Activated gamma-delta T cell (primary cell): ENCODE data around the gene LECT2.

Source experiments
- DNase-seq: peaks from one replicate; lab custom pipeline; 2025; lab: John Stamatoyannopoulos, UW

LECT2 gene

GRCh38 chr5:135934939-135935338 lies 19.8 kb downstream of the LECT2 start:
- DNase-seq = no peak

GRCh38 chr5:135930949-135931295 lies 23.9 kb downstream of the LECT2 start:
- no peak for DNase-seq

GRCh38 chr5:135930029-135930948 lies 24.5 kb downstream of the LECT2 start:
- DNase-seq = no peak

- no peak for DNase-seq
Measured at GRCh38 chr5:135921388-135921787, 33.4 kb downstream of the LECT2 start.

- DNase-seq = no peak
Measured at GRCh38 chr5:135920199-135920598, 34.6 kb downstream of the LECT2 start.

- DNase-seq = no peak
Measured at GRCh38 chr5:135916638-135917263, 38.0 kb downstream of the LECT2 start.

GRCh38 chr5:135915466-135916001 lies 39.2 kb downstream of the LECT2 start:
- no peak for DNase-seq

GRCh38 chr5:135913713-135914626 lies 40.8 kb downstream of the LECT2 start:
- DNase-seq = no peak

- no peak for DNase-seq
Measured at GRCh38 chr5:135905144-135905543, 49.6 kb downstream of the LECT2 start.

- no peak for DNase-seq
Measured at GRCh38 chr5:135901633-135902032, 53.1 kb downstream of the LECT2 start.

- no peak for DNase-seq
Measured at GRCh38 chr5:135900276-135900675, 54.5 kb downstream of the LECT2 start.

GRCh38 chr5:135898651-135899050 lies 56.1 kb downstream of the LECT2 start:
- no peak for DNase-seq
